Neural progenitor cell (in vitro differentiated cells): Measurements from ENCODE around the gene CASR.

ENCODE experiments used
- CTCF ChIP-seq: fragments of 200-600 bp; sonication (generic); IDR thresholded peaks from 2 replicates; pipeline ENCODE4 v1.5.1; 2017; ENCODE audit warnings: antibody characterized with exemption, mild to moderate bottlenecking
- EZH2 ChIP-seq: fragments of 200-600 bp; sonication (generic); IDR thresholded peaks from 2 replicates; pipeline ENCODE4 v1.6.1; 2017; ENCODE audit warnings: antibody characterized with exemption, mild to moderate bottlenecking, moderate library complexity
- EZH2phosphoT487 ChIP-seq: fragments of 200-600 bp; sonication (generic); IDR thresholded peaks from 2 replicates; pipeline ENCODE4 v1.6.1; 2017; ENCODE audit warnings: antibody characterized with exemption

- TF ChIP-seq EZH2 (no peak), CTCF (no peak), EZH2phosphoT487 (no peak)
Measured at GRCh38 chr3:122213650-122214049, 30.2 kb downstream of the CASR start.
